Measurements from ENCODE around the gene MEIS2. TPM values are rescaled to one million over a fixed set of nuclear protein-coding genes. Genes with fewer than 3 reads are reported as not detected.
"Not testable (repeated sequence)": the region's sequence is repeated elsewhere in the genome, so short reads cannot be mapped to it uniquely, and the experiment has no call there.

The MEIS2 gene
- total and polyA plus RNA-seq, 2 of the 13 experiments (the other 11 are each of a cell fraction or from before 2014, with no cell fraction given): 10.7 to 12.4 TPM

DNA sequence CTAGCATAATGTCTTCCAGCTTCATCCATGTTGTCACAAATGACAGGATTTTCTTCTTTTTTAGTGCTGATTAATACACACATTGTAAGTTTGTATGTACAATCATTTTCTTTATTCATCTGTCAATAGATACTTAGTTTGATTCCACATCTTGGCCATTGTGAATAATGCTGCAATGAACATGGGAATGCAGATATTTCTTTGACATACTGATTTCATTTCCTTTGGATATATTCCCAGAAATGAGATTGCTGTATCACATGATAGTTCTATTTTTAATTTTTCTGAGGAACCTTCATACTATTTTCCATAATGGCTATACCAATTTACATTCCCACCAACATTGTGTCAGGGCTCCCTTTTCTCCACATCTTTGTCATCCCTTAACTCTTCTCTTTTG, 117.9 kb downstream of the MEIS2 start:
- ATAC-seq (no peak), FAIRE-seq (no peak), DNase-seq (ENCODE audit: low spot score) (no peak)
- H3K27me3 ChIP-seq (ENCODE audit: control insufficient read depth in 1 of 2, insufficient read depth in 2 of 2, low read length in 2 of 2): no peaks in the 10 kb centered on the region
- peaks cover 24% of the 10 kb centered on the region; the same call in 1 of the 2 replicates for H3K9me3 ChIP-seq (ENCODE audit: low read length)
- no peak overlapping the region for H3K9ac ChIP-seq (ENCODE audit: insufficient read depth, low read depth, low read length)
- no peaks in the 10 kb centered on the region for H4K20me1 ChIP-seq (ENCODE audit: insufficient read depth, low read length)
- in situ Hi-C loops (cut with HindIII; ENCODE audit: extremely low pct_ligation_motif_present, low pct_unique_long_range_greater_than_20kb): no loop called here
- no TSS peak for BruUV-seq (replicated peaks)
- peaks cover 11% of the 10 kb centered on the region for H3K4me1 ChIP-seq (ENCODE audit: insufficient read depth, low read length)
- intact Hi-C loops (cut with micrococcal nuclease; ENCODE audit: unreplicated experiment): no loop called here
- no peaks in the 10 kb centered on the region for H3K79me2 ChIP-seq (ENCODE audit: insufficient read depth, low read length)
- no peak overlapping the region for H3K4me3 ChIP-seq (replicated peaks in 1 of 3; ENCODE audit: insufficient read depth in 1 of 3, low read depth in 2 of 3, low read length in 3 of 3)
- CTCF ChIA-PET (ENCODE audit: low intra/inter-chr PET ratio, low total read pairs): no interaction called here
- POLR2A ChIA-PET: no interaction called here
- H3K27ac ChIP-seq (ENCODE audit: extremely low read length, insufficient read depth, low read length): no peak overlapping the region
- TF ChIP-seq, protein P1, sequence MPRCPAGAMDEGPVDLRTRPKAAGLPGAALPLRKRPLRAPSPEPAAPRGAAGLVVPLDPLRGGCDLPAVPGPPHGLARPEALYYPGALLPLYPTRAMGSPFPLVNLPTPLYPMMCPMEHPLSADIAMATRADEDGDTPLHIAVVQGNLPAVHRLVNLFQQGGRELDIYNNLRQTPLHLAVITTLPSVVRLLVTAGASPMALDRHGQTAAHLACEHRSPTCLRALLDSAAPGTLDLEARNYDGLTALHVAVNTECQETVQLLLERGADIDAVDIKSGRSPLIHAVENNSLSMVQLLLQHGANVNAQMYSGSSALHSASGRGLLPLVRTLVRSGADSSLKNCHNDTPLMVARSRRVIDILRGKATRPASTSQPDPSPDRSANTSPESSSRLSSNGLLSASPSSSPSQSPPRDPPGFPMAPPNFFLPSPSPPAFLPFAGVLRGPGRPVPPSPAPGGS (CRISPR knock-in tag; IDR thresholded peaks at IDR 0.05): no peak
- no peak for TF ChIP-seq KDM6A (CRISPR knock-in tag; IDR thresholded peaks at IDR 0.05; ENCODE audit: low read depth)
- TF ChIP-seq ZNF644 (CRISPR knock-in tag; IDR thresholded peaks at IDR 0.05; ENCODE audit: low read depth): no peak
- TF ChIP-seq, protein P2, sequence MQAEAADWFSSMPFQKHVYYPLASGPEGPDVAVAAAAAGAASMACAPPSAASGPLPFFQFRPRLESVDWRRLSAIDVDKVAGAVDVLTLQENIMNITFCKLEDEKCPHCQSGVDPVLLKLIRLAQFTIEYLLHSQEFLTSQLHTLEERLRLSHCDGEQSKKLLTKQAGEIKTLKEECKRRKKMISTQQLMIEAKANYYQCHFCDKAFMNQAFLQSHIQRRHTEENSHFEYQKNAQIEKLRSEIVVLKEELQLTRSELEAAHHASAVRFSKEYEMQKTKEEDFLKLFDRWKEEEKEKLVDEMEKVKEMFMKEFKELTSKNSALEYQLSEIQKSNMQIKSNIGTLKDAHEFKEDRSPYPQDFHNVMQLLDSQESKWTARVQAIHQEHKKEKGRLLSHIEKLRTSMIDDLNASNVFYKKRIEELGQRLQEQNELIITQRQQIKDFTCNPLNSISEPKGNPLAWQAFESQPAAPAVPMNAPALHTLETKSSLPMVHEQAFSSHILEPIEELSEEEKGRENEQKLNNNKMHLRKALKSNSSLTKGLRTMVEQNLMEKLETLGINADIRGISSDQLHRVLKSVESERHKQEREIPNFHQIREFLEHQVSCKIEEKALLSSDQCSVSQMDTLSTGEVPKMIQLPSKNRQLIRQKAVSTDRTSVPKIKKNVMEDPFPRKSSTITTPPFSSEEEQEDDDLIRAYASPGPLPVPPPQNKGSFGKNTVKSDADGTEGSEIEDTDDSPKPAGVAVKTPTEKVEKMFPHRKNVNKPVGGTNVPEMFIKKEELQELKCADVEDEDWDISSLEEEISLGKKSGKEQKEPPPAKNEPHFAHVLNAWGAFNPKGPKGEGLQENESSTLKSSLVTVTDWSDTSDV (CRISPR knock-in tag; IDR thresholded peaks at IDR 0.05): no peak
- no peak for TF ChIP-seq ZNF260 (CRISPR knock-in tag; IDR thresholded peaks at IDR 0.05; ENCODE audit: borderline replicate concordance, low read depth)
- no peak for TF ChIP-seq NR3C1 (CRISPR knock-in tag; IDR thresholded peaks at IDR 0.05)
- TF ChIP-seq, protein P3, sequence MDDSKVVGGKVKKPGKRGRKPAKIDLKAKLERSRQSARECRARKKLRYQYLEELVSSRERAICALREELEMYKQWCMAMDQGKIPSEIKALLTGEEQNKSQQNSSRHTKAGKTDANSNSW (CRISPR knock-in tag; IDR thresholded peaks at IDR 0.05; ENCODE audit: borderline replicate concordance): no peak
- H2AFZ ChIP-seq (ENCODE audit: low read length): no peak overlapping the region
- H3K4me2 ChIP-seq (ENCODE audit: low read depth, low read length): no peak overlapping the region
- H3K36me3 ChIP-seq (replicated peaks in 1 of 2; ENCODE audit: control insufficient read depth in 1 of 2, insufficient read depth in 2 of 2, low read length in 2 of 2): no peaks in the 10 kb centered on the region

DNA sequence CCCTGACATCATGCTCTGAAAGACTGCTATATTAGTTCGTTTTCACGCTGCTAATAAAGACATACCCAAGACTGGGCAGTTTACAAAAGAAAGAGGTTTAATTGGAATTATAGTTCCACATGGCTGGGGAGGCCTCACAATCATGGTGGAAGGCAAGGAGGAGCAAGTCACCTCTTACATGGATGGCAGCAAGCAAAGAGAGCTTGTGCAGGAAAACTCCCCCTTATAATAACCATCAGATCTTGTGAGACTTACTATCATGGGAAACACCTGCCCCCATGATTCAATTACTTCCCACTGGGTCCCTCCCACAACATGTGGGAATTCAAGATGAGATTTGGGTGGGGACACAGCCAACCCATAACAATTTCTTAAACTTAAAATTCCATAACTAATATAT, 120.1 kb downstream of the MEIS2 start:
- intact Hi-C loops (cut with micrococcal nuclease; ENCODE audit: unreplicated experiment); POLR2A ChIA-PET; H3K27me3 ChIP-seq (ENCODE audit: control insufficient read depth in 1 of 2, insufficient read depth in 2 of 2, low read length in 2 of 2); H2AFZ ChIP-seq (ENCODE audit: low read length); H3K36me3 ChIP-seq (replicated peaks in 1 of 2; ENCODE audit: control insufficient read depth in 1 of 2, insufficient read depth in 2 of 2, low read length in 2 of 2); H3K9ac ChIP-seq (ENCODE audit: insufficient read depth, low read depth, low read length); H3K4me3 ChIP-seq (replicated peaks in 1 of 3; ENCODE audit: insufficient read depth in 1 of 3, low read depth in 2 of 3, low read length in 3 of 3); ATAC-seq; in situ Hi-C loops (cut with HindIII; ENCODE audit: extremely low pct_ligation_motif_present, low pct_unique_long_range_greater_than_20kb); FAIRE-seq; DNase-seq (ENCODE audit: low spot score); H3K4me2 ChIP-seq (ENCODE audit: low read depth, low read length); H4K20me1 ChIP-seq (ENCODE audit: insufficient read depth, low read length); BruUV-seq (replicated peaks); H3K27ac ChIP-seq (ENCODE audit: extremely low read length, insufficient read depth, low read length); CTCF ChIA-PET (ENCODE audit: low intra/inter-chr PET ratio, low total read pairs); H3K79me2 ChIP-seq (ENCODE audit: insufficient read depth, low read length): not testable (repeated sequence)
- peaks cover 15% of the 10 kb centered on the region for H3K4me1 ChIP-seq (ENCODE audit: insufficient read depth, low read length)
- peaks cover 21% of the 10 kb centered on the region; the same call in 1 of the 2 replicates for H3K9me3 ChIP-seq (ENCODE audit: low read length)
- WGBS (ENCODE audit: low lambda C conversion rate): 93% methylated on average over 2 of the region's 2 CpGs

Measured in HepG2 (cell line).